GM19438 (cell line): Measurements from ENCODE around the gene APEX2.
"Not testable (repeated sequence)": the region's sequence is repeated elsewhere in the genome, so short reads cannot be mapped to it uniquely, and the experiment has no call there.

Source experiments
- ATAC-seq: cut with Tn5 transposase; IDR thresholded peaks from one replicate; pipeline ENCODE4 v1.9.1; 2021; ENCODE audit warnings: low read depth; ENCODE audit not compliant: unreplicated experiment

The APEX2 gene

GRCh38 chrX:54999717-55000598 lies at the start of gene APEX2:
Gene APEX2 (plus strand): TSS chrX:55000363. CDS start chrX:55000423, 60 bp downstream.
- ATAC-seq, result peak; percentile 93

GRCh38 chrX:54950730-54951375 lies 49.3 kb upstream of the APEX2 start:
- ATAC-seq, result no peak

GRCh38 chrX:54961750-54962149 lies 38.4 kb upstream of the APEX2 start:
- no peak for ATAC-seq

GRCh38 chrX:54964766-54965497 lies 35.2 kb upstream of the APEX2 start:
- no peak for ATAC-seq

- ATAC-seq, result no peak
Measured at GRCh38 chrX:54977387-54977786, 22.8 kb upstream of the APEX2 start.

GRCh38 chrX:54978448-54978847 lies 21.7 kb upstream of the APEX2 start:
- ATAC-seq, result no peak

GRCh38 chrX:54979432-54979831 lies 20.7 kb upstream of the APEX2 start:
- ATAC-seq, result no peak

- no peak for ATAC-seq
Measured at GRCh38 chrX:54980334-54980733, 19.8 kb upstream of the APEX2 start.

- not testable (repeated sequence) for ATAC-seq
Measured at GRCh38 chrX:54983306-54983705, 16.9 kb upstream of the APEX2 start.

GRCh38 chrX:54991706-54992105 lies 8.5 kb upstream of the APEX2 start:
- no peak for ATAC-seq

- ATAC-seq, result no peak
Measured at GRCh38 chrX:54992911-54993622, 7.1 kb upstream of the APEX2 start.

GRCh38 chrX:54994099-54994498 lies 6.1 kb upstream of the APEX2 start, which contains the start of gene PFKFB1:
Gene PFKFB1 (minus strand): TSS chrX:54994188. CDS start chrX:54994007, 181 bp downstream.
- no peak for ATAC-seq

GRCh38 chrX:54994668-54995351 lies 5.4 kb upstream of the APEX2 start:
- no peak for ATAC-seq

- no peak for ATAC-seq
Measured at GRCh38 chrX:54995621-54996020, 4.5 kb upstream of the APEX2 start.

GRCh38 chrX:55004231-55004630 lies 4.1 kb downstream of the APEX2 start:
- ATAC-seq, result no peak

- ATAC-seq, result no peak
Measured at GRCh38 chrX:55005256-55005655, 5.1 kb downstream of the APEX2 start.

- no peak for ATAC-seq
Measured at GRCh38 chrX:55006827-55007621, 6.9 kb downstream of the APEX2 start.

- no peak for ATAC-seq
Measured at GRCh38 chrX:55007656-55008055, 7.5 kb downstream of the APEX2 start.
